ENCODE results near the gene GPR65. TPM values are rescaled to one million over a fixed set of nuclear protein-coding genes. Genes with fewer than 3 reads are reported as not detected.

The GPR65 gene
- total RNA-seq, 1 experiment from 2014 or later: 0.09 TPM

DNA sequence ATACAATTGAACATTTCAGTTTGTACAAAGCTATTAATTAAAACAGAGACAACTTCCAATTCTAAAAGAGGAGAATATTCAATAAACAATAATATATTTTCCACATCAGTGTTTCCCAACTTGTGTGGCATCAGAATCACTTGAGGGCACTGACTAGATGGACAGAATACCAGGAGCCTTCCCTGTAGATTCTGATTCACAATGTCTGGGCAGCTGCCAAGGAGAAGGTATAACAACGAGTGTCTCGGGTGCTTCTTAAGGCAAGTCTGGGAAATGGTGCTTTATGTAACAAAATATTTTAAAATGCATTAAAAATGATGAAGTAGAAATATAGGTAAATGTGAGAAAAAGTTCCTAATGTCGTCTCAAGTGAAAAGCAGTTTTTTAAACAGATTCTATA, 38.1 kb upstream of the GPR65 start:
- Mint-ChIP-seq H3K27ac (ENCODE audit: unreplicated experiment) (no peak overlapping the region), H3K4me3 (ENCODE audit: low read depth, unreplicated experiment) (no peak overlapping the region), H3K9me3 (ENCODE audit: low read depth, unreplicated experiment) (no peaks in the 10 kb centered on the region), H3K36me3 (ENCODE audit: insufficient read depth, unreplicated experiment) (no peaks in the 10 kb centered on the region), H3K4me1 (ENCODE audit: low read depth, unreplicated experiment) (no peaks in the 10 kb centered on the region), H3K27me3 (ENCODE audit: unreplicated experiment) (no peaks in the 10 kb centered on the region)
- CTCF ChIA-PET: no interaction called here
- intact Hi-C loops (cut with micrococcal nuclease; ENCODE audit: unreplicated experiment): no loop called here
- BruUV-seq (replicated peaks): no TSS peak
- DNase-seq: no peak
- no peak for TF ChIP-seq CTCF (IDR thresholded peaks at IDR 0.05; ENCODE audit: unreplicated experiment)

DNA sequence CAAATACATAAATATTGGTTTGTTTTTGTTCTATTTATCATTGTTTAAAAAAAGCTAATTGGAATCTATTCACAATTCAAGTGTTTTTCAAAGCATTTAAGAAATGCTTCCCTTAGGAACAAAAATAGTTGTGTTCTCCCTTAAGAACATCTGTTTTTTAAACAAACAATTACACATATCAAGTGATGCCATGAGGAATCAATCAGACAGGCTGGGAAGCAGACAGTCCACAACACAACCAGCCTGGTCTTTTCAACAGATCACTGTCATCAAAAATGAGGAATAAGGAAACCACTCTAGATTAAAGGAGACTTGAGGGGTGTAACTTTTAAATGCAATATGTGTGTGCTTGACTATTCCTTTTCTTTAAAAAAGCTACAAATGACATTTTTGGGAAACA, 37.4 kb upstream of the GPR65 start:
- Mint-ChIP-seq H3K27me3 (ENCODE audit: unreplicated experiment) (no peaks in the 10 kb centered on the region), H3K4me3 (ENCODE audit: low read depth, unreplicated experiment) (no peak overlapping the region), H3K36me3 (ENCODE audit: insufficient read depth, unreplicated experiment) (no peaks in the 10 kb centered on the region), H3K27ac (ENCODE audit: unreplicated experiment) (no peak overlapping the region), H3K9me3 (ENCODE audit: low read depth, unreplicated experiment) (no peaks in the 10 kb centered on the region), H3K4me1 (ENCODE audit: low read depth, unreplicated experiment) (no peaks in the 10 kb centered on the region)
- BruUV-seq (replicated peaks): no TSS peak
- CTCF ChIA-PET: no interaction called here
- no peak for TF ChIP-seq CTCF (IDR thresholded peaks at IDR 0.05; ENCODE audit: unreplicated experiment)
- intact Hi-C loops (cut with micrococcal nuclease; ENCODE audit: unreplicated experiment): no loop called here
- DNase-seq: no peak

DNA sequence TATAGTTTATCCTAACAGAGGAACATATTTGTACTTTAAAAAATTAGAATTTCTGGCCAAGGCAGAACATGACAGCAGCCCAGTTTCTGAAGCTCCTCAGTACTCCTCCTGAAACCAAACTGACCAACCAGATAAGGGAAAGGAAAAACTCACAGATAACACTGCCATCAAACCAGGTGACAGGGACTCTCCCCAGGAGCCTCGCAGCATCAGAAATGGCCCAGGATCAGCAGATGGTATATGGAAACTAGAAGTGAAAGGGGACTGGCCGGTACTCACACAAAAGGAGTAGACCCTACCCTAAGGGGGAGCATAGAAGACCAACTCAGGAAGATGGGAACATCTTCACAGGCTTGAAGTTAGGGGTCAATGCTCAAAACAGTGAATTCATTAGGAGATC, 33.9 kb upstream of the GPR65 start:
- no peak for TF ChIP-seq CTCF (IDR thresholded peaks at IDR 0.05; ENCODE audit: unreplicated experiment)
- Mint-ChIP-seq H3K4me3 (ENCODE audit: low read depth, unreplicated experiment) (no peak overlapping the region), H3K4me1 (ENCODE audit: low read depth, unreplicated experiment) (no peaks in the 10 kb centered on the region), H3K9me3 (ENCODE audit: low read depth, unreplicated experiment) (no peaks in the 10 kb centered on the region), H3K27me3 (ENCODE audit: unreplicated experiment) (no peaks in the 10 kb centered on the region), H3K36me3 (ENCODE audit: insufficient read depth, unreplicated experiment) (no peaks in the 10 kb centered on the region), H3K27ac (ENCODE audit: unreplicated experiment) (no peak overlapping the region)
- CTCF ChIA-PET: no interaction called here
- BruUV-seq (replicated peaks): no TSS peak
- no peak for DNase-seq
- intact Hi-C loops (cut with micrococcal nuclease; ENCODE audit: unreplicated experiment): no loop called here

- H3K36me3 Mint-ChIP-seq (ENCODE audit: insufficient read depth, unreplicated experiment): no peaks in the 10 kb centered on the region
- no peak for TF ChIP-seq CTCF (IDR thresholded peaks at IDR 0.05; ENCODE audit: unreplicated experiment)
- H3K4me3 Mint-ChIP-seq (ENCODE audit: low read depth, unreplicated experiment): no peak overlapping the region
- no peak overlapping the region for H3K27ac Mint-ChIP-seq (ENCODE audit: unreplicated experiment)
- intact Hi-C loops (cut with micrococcal nuclease; ENCODE audit: unreplicated experiment): no loop called here
- no peaks in the 10 kb centered on the region for H3K27me3 Mint-ChIP-seq (ENCODE audit: unreplicated experiment)
- BruUV-seq (replicated peaks): no TSS peak
- DNase-seq: no peak
- H3K9me3 Mint-ChIP-seq (ENCODE audit: low read depth, unreplicated experiment): no peaks in the 10 kb centered on the region
- CTCF ChIA-PET: no interaction called here
- no peaks in the 10 kb centered on the region for H3K4me1 Mint-ChIP-seq (ENCODE audit: low read depth, unreplicated experiment)
These were observed 29.3 kb upstream of the GPR65 start for GRCh38 chr14:87975636-87976035.

- intact Hi-C loops (cut with micrococcal nuclease; ENCODE audit: unreplicated experiment): no loop called here
- no peak overlapping the region for H3K27ac Mint-ChIP-seq (ENCODE audit: unreplicated experiment)
- H3K36me3 Mint-ChIP-seq (ENCODE audit: insufficient read depth, unreplicated experiment): no peaks in the 10 kb centered on the region
- CTCF ChIA-PET: no interaction called here
- no peaks in the 10 kb centered on the region for H3K9me3 Mint-ChIP-seq (ENCODE audit: low read depth, unreplicated experiment)
- H3K27me3 Mint-ChIP-seq (ENCODE audit: unreplicated experiment): no peaks in the 10 kb centered on the region
- no peak overlapping the region for H3K4me3 Mint-ChIP-seq (ENCODE audit: low read depth, unreplicated experiment)
- no peak for TF ChIP-seq CTCF (IDR thresholded peaks at IDR 0.05; ENCODE audit: unreplicated experiment)
- BruUV-seq (replicated peaks): no TSS peak
- H3K4me1 Mint-ChIP-seq (ENCODE audit: low read depth, unreplicated experiment): no peaks in the 10 kb centered on the region
- DNase-seq: no peak
These were observed 25.2 kb upstream of the GPR65 start for GRCh38 chr14:87979689-87980088.
